Fibroblast of skin of right quadriceps (primary cell): Measurements from ENCODE around the gene CISD2.
A peak's percentile ranks its signal among the peaks of the same experiment; 100 is the strongest.
"Not testable (repeated sequence)": the region's sequence is repeated elsewhere in the genome, so short reads cannot be mapped to it uniquely, and the experiment has no call there.

Experiments used
- DNase-seq: peaks from one replicate; pipeline ENCODE4 v3.0.0-alpha.2; 2013

Gene CISD2

GRCh38 chr4:102868781-102869568 lies at the start of gene CISD2:
Gene CISD2 (plus strand): TSS chr4:102868992. CDS start chr4:102869085, 93 bp downstream.
- peak; percentile 92 for DNase-seq

DNA sequence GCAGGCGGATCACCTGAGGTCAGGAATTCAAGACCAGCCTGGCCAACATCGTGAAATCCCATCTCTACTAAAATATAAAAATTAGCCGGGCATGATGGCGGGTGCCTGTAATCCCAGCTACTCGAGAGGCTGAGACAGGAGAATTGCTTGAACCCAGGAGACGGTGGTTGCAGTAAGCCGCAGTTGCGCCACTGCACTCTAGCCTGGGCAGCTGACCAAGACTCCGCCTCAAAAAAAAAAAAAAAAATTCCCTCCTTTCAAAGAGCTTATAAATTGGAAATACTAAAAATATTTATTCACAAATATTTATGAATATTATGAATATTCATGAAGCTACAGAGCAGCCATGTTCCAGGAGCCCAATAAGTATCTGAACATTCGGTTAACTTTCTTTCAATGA lies 49.7 kb upstream of the CISD2 start:
- DNase-seq = not testable (repeated sequence)

DNA sequence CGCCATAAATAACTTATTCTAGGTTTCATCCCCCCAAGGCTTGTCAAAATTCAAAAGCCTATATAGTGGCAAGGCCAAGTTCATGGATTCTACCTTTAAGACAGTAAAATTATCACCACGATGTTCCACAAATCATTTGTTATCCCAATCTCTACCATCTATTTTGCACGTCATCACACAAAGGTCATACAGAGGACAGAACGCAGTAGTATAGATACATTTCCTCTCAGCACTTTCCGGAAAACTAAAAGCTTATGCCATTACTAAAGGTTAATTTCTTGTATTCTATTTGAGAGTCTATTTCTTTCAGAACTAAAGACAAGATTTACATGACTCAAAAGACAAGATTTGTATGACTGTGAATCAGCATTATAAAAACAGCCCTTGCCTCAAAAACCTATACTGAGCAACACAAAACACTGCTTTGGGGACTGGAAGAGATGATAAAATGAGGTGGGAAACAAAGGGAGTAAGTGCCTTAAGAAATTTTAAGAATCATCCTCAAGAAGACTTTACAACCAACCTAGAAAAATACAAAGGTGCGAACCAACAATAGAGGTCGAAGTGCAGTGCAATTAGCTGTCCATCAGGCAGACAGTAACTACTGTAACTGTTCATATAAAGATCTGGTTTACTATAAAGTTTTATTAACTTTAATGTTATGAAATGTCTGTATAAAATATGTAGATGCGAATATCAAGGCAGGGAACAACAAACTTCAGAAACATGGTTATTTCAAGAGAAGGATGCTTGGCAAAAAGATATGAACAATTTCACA lies 49.0 kb upstream of the CISD2 start:
- DNase-seq = peak; percentile 10

- no peak for DNase-seq
Measured at GRCh38 chr4:102823464-102823863, 45.3 kb upstream of the CISD2 start.

- no peak for DNase-seq
Measured at GRCh38 chr4:102823897-102824296, 44.9 kb upstream of the CISD2 start.

GRCh38 chr4:102824398-102824797 lies 44.4 kb upstream of the CISD2 start:
- no peak for DNase-seq

GRCh38 chr4:102825261-102826091 lies 43.3 kb upstream of the CISD2 start:
- DNase-seq = peak; percentile 78

GRCh38 chr4:102826105-102826889 lies 42.5 kb upstream of the CISD2 start:
- no peak for DNase-seq

- peak; percentile 97 for DNase-seq
Measured at GRCh38 chr4:102826890-102827673, 41.7 kb upstream of the CISD2 start, which contains the start of gene UBE2D3. Gene UBE2D3 (minus strand): TSS chr4:102827551. CDS start chr4:102826508, 1,043 bp downstream.

DNA sequence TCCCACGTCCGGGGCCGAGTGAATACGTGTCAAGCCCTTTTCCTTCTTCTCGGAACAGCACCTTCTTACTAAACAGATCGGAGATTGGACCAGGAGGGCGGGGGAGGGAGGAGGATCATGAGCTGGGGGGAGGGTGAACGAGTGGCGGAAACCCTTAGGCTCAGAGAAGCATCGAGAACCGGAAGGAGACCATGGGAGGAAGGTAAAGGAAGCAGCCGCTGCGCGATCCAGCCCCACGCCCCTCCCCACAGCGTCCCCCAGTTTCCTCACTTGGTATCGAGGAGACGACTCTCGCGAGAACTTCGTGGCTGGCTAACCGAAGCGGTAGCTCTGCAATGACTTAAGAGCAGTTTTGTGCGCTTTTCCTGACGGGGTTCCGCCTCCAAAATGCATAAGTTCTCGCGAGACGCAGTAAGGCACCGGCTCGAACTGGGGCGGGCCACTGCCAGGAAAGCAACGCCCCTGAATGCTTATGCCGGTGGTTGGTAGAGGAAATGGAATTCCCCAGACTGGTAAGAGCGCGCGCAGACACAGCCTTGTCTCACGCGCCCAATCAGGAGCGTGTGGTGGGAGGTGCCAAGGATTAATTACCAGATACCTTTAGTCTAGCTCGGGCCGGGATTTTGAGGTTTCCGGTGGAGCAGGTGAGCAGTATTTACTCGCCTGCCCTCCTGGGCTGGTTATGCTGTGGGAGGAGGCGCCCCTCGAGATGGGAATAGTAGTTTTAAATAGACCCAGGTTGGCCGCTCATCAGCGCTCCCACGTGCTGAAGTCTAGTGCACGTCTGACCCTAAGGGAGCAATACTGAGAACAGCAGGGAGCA lies 40.9 kb upstream of the CISD2 start:
- DNase-seq = peak; percentile 100

GRCh38 chr4:102828497-102828808 lies 40.3 kb upstream of the CISD2 start:
- no peak for DNase-seq

DNA sequence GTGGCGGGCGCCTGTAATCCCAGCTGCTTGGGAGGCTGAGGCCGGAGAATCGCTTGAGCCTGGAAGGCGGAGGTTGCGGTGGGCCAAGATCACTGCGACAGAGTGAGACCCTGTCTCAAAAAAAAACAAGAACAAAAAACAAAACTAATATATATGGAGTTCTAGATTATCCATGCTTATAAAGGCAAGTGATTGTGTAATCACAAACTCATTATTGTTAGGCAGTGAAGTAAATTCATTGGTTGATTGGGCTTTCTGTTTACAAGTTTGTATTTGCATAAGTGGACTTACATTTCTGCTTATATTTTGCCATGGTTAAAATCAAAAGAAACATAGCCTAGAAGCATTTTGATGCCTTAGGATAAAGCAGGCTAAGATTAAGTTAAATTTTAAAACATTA lies 39.0 kb upstream of the CISD2 start:
- DNase-seq = no peak

- no peak for DNase-seq
Measured at GRCh38 chr4:102832105-102832504, 36.7 kb upstream of the CISD2 start.

DNA sequence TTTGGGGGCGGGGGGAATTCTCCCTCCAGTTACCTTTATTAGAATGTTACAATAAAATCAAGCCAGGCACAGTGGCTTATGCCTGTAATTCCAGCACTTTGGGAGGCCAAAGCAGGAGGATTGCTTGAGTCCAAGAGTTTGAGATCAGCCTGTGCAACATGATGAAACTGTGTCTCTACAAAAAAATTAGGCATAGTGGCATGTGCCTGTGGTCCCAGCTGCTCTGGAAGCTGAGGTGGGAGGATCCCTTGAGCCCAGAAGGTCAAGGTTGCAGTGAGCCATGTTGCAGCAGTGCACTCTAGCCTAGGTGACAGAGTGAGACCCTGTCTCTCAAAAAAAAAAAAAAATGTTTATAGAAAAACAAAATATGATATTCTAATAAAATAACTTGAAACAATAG lies 36.1 kb upstream of the CISD2 start:
- no peak for DNase-seq

DNA sequence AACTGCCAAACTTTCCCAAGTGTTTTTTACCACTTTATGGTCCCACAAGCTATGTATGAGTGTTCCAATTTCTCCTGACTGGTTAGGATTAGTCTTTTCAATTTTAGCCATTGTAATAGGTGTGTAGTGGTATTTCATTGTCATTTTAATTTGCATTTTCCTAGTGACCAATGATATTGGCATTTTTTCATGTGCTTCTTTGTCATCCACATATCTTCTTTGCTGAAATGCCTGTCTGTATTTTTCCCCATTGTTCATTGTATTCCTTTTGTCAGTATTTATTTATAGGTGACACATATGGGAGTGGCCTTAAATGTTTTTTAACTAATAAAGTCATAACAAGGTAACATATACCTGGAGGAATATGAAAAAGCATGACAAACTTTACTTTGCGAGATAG lies 32.2 kb upstream of the CISD2 start:
- no peak for DNase-seq

DNA sequence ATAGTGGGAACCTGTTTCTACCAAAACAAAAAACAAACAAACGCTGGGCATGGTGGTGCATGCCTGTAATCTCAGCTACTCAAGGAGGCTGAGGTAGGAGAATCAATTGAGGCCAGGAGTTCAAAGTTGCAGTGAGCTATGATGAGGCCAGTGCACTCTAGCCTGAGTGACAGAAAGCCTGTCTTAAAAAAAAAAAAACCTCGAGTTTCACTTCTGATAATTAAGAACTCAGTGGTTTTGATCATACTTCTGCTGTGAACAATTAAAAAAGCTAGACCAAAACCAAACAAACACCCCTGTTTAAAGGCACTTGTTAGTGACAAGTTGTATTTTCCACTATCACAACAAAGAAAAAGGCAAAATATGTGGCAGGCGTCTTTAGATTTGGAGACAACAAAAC lies 26.4 kb upstream of the CISD2 start:
- no peak for DNase-seq

DNA sequence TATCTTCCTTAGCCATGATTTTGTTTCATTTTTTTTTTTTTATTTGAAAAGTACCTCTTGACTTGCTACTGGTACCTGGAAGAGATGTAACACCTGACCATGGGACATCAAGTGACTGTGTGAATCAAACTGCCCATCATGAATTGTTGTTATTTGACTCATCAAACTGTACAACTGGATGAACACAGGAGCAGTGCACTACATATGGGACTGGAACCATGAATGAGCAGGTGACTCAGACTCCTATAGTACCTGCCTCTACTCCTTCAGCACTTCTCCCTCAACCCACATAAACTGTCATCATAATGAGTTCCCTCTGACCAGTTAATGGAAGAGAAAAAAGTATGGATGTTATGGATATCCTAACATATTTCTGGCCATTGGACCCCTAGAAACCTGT lies 25.5 kb upstream of the CISD2 start:
- no peak for DNase-seq

DNA sequence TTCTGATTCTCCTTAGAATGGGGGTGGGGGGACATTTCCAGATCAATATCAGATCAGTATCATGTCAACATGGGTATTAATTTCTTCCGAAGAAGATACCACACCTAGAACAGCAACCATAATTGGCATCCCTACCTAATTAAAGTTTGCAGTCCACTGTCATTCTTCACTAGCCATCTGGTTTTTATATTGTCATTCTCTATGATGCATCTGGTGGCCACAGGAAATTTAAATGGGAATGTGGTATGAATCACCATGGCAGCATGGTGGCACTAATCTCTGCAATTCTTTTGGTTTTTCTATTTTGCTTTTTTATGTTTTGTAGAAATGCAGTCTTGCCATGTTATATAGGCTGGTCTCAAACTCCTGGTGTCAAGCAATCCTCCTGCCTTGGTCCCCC lies 24.9 kb upstream of the CISD2 start:
- peak; percentile 39 for DNase-seq

- DNase-seq = no peak
Measured at GRCh38 chr4:102847687-102848086, 21.1 kb upstream of the CISD2 start.

DNA sequence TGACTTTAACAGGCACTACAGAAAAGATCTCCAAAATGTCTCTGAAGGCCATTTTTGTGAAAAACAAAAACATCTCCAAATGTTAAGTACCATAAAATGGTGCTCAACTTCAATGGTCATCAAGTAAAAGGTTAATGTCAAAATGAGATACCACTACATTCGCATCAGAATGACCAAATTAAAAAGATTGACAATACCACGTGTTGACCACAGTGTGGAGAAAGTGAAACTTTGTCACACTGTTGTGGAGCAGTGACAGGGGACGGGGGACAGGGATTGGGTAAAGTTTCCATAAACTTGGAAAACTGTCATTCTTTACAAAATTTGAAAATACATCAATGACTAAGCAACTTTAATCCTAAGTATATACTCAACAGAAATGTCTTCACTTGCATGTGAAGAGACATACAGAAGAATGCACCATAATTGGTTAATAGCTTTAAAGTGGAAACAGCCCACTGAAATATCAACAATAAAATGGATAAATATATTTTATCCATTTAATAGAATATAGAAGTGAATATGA lies 19.1 kb upstream of the CISD2 start:
- no peak for DNase-seq

GRCh38 chr4:102850370-102850769 lies 18.4 kb upstream of the CISD2 start:
- no peak for DNase-seq
